ENCODE results near the gene PRKD1.

PRKD1 gene

DNA sequence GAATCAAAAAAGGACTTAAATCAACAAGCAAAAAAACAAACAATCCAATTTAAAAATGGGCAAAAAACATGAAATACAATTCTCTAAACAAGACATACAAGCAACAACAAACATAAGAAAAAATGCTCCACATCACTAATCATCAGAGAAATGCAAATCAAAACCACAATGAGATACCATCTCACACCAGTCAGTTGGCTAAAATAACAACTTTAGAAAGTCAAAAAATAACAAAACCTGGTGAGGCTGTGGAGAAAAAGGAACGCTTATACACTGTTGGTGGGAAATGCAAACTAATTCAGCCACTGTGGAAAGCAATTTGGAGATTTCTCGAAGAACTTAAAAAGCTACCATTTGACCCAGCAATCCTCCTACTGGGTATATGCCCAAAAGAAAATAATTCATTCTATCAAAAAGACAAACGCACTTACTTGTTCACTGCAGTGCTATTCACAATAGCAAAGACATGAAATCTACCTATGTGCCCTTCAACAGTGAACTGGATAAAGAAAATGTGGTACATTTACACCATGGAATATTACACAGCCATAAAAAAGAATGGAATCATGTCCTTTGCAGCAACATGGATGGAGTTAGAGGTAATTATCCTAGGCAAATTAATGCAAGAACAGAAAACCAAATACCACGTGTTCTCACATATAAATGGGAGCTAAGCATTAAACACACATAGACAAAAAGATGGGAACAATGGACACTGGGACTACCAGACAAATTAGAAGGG lies 26.9 kb downstream of the PRKD1 start:
- H3K4me1 ChIP-seq (ENCODE audit: control insufficient read depth, insufficient read depth, low read length), result no peaks in the 10 kb centered on the region
- H3K9me3 ChIP-seq (ENCODE audit: control insufficient read depth in 2 of 2, low read length in 2 of 2), result no peaks in the 10 kb centered on the region
- H3K9ac ChIP-seq (ENCODE audit: low read length in 2 of 2), result no peak overlapping the region
- no peak overlapping the region for H3K27ac ChIP-seq (ENCODE audit: low read length)
- no peaks in the 10 kb centered on the region for H3K36me3 ChIP-seq (ENCODE audit: control insufficient read depth in 2 of 2, insufficient read depth in 2 of 2, low read length in 2 of 2)
- H3K4me3 ChIP-seq (ENCODE audit: low read length in 2 of 2), result no peak overlapping the region
- no peaks in the 10 kb centered on the region for H3K27me3 ChIP-seq (ENCODE audit: control insufficient read depth in 1 of 2, insufficient read depth in 2 of 2, low read length in 2 of 2)

DNA sequence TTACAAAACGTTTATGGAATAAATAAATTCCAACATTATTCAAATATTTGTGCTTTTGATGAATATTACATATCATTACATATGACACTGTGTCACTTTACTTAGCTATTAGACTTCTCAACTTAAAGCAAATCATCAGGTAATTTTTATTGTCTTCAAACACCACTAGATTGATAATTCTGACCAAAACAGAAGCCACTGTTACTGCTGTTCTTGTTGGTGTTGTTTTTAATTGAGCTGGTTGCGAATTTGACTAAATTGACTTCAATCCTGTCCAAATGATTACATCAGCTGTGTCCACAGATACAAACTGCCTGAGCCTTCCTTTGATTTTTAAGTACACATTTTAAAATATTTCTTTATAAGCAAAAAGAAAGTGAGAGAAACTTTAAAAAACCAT lies 29.2 kb downstream of the PRKD1 start:
- no peaks in the 10 kb centered on the region for H3K4me1 ChIP-seq (ENCODE audit: control insufficient read depth, insufficient read depth, low read length)

DNA sequence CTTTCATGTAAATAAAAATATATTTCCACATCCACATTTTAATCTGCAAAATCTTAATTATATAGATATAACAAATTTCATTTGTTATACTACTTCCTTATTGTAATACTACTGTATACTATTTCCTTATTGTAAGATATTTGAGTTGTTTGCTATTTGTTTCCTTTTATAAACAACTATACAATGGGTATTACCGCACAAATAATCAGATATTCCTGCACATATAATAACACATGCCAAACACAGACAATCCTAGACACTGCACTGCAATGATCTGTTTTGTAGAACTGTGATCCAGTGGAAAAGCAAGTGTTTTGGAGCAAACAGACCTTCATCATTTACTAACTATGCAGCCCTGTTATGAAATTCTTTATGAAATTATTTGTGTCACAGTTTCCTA lies 30.5 kb downstream of the PRKD1 start:
- H3K4me3 ChIP-seq (ENCODE audit: low read length in 2 of 2), result no peak overlapping the region

More for the DNA sequence above, 29.2 kb downstream of the PRKD1 start:
- Histone ChIP-seq H3K9me3 (ENCODE audit: control insufficient read depth in 2 of 2, low read length in 2 of 2) (no peaks in the 10 kb centered on the region), H3K4me3 (ENCODE audit: low read length in 2 of 2) (no peak overlapping the region), H3K36me3 (ENCODE audit: control insufficient read depth in 2 of 2, insufficient read depth in 2 of 2, low read length in 2 of 2) (no peaks in the 10 kb centered on the region), H3K27me3 (ENCODE audit: control insufficient read depth in 1 of 2, insufficient read depth in 2 of 2, low read length in 2 of 2) (no peaks in the 10 kb centered on the region), H3K27ac (ENCODE audit: low read length) (no peak overlapping the region), H3K9ac (ENCODE audit: low read length in 2 of 2) (no peak overlapping the region)

DNA sequence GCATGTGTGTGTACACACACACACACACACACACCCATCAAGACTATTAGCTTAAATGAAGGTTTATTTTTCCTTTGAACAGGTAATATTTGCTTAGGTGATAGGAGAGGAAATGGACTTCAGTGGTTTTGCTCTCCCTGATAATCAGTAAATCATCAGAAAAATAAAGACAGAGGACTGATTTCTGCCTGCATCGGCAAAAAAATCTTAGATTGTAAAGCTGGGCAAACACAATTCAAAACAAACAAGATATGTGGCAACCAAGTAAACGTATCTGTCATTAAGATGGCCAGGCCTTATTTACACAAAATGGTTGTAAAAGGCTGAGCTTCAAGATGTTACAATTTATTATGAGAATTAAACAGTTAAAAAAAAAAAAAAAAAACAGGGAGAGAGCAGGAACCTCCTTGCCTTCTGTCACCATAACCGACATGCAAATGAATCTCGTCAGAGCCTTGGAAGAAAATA lies 31.3 kb downstream of the PRKD1 start:
- Histone ChIP-seq H3K27me3 (ENCODE audit: control insufficient read depth in 1 of 2, insufficient read depth in 2 of 2, low read length in 2 of 2) (no peaks in the 10 kb centered on the region), H3K4me1 (ENCODE audit: control insufficient read depth, insufficient read depth, low read length) (no peaks in the 10 kb centered on the region), H3K9ac (ENCODE audit: low read length in 2 of 2) (no peak overlapping the region), H3K36me3 (ENCODE audit: control insufficient read depth in 2 of 2, insufficient read depth in 2 of 2, low read length in 2 of 2) (no peaks in the 10 kb centered on the region), H3K27ac (ENCODE audit: low read length) (no peak overlapping the region), H3K4me3 (ENCODE audit: low read length in 2 of 2) (no peak overlapping the region), H3K9me3 (ENCODE audit: control insufficient read depth in 2 of 2, low read length in 2 of 2) (no peaks in the 10 kb centered on the region)

More for the DNA sequence above, 30.5 kb downstream of the PRKD1 start:
- Histone ChIP-seq H3K4me1 (ENCODE audit: control insufficient read depth, insufficient read depth, low read length) (no peaks in the 10 kb centered on the region), H3K36me3 (ENCODE audit: control insufficient read depth in 2 of 2, insufficient read depth in 2 of 2, low read length in 2 of 2) (no peaks in the 10 kb centered on the region), H3K9ac (ENCODE audit: low read length in 2 of 2) (no peak overlapping the region), H3K9me3 (ENCODE audit: control insufficient read depth in 2 of 2, low read length in 2 of 2) (no peaks in the 10 kb centered on the region), H3K27ac (ENCODE audit: low read length) (no peak overlapping the region), H3K27me3 (ENCODE audit: control insufficient read depth in 1 of 2, insufficient read depth in 2 of 2, low read length in 2 of 2) (no peaks in the 10 kb centered on the region)

DNA sequence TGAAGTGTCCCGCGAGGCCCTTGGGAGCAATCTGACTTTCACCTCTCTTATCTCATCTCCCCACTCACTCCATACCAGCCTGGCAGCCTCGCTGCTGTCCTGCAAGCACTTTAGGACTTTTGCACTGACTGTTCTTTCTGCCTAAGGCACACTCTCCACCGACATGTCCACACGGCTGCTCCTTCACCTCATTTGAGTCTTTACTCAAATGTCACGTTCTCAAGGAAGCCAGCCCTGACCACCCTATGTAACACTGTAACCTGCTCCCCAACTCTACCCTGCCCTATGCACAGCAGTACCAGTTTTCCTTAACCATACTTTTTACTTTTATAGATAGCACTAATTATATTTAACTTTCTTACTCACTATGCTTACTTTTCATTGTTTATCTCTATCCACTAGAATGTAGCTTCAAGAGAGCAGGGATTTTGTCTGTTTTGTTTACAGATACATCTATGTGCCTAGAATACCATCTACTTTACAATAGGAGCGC lies 32.0 kb downstream of the PRKD1 start:
- no peak overlapping the region for H3K9ac ChIP-seq (ENCODE audit: low read length in 2 of 2)
- no peaks in the 10 kb centered on the region for H3K36me3 ChIP-seq (ENCODE audit: control insufficient read depth in 2 of 2, insufficient read depth in 2 of 2, low read length in 2 of 2)
- no peaks in the 10 kb centered on the region for H3K4me1 ChIP-seq (ENCODE audit: control insufficient read depth, insufficient read depth, low read length)
- H3K27me3 ChIP-seq (ENCODE audit: control insufficient read depth in 1 of 2, insufficient read depth in 2 of 2, low read length in 2 of 2), result no peaks in the 10 kb centered on the region
- no peaks in the 10 kb centered on the region for H3K9me3 ChIP-seq (ENCODE audit: control insufficient read depth in 2 of 2, low read length in 2 of 2)
- H3K27ac ChIP-seq (ENCODE audit: low read length), result no peak overlapping the region
- no peak overlapping the region for H3K4me3 ChIP-seq (ENCODE audit: low read length in 2 of 2)

DNA sequence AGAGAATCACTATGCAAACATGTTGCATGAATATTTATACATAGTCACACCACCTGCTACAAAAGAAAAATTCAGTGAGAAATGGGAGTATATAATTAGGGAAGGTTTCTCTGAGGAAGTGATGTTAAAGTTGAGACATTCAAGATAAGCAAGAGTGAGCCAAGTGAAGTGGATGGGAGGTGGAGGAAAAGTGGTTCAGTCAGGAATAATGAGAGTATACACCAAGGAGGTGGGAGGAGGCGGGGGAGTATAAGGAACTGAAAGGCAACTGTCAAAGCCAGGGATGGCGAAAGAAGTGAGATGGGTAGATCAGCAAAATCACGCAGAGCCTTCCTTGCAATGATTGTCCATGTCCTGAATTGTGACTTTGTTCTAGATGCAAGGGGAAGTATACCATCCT lies 33.7 kb downstream of the PRKD1 start:
- no peaks in the 10 kb centered on the region for H3K36me3 ChIP-seq (ENCODE audit: control insufficient read depth in 2 of 2, insufficient read depth in 2 of 2, low read length in 2 of 2)

DNA sequence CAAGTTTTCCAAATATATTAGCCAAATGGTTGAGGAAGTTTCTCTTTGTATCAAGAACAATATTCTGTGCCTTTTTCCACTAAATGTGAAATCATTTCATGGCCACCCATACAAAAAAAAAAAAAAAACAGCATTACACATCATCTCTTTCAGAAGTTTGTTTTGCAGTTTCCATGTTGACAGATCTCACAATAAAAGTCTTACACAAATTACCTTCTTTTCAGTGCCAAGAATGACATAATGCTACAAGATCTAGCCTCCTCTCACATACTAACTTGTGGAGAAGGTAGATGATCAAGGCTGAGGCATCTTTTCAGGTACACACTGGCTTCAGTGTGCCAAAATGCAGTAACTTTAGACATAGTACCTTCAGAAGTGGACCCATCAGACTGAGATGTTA lies 35.3 kb downstream of the PRKD1 start:
- Histone ChIP-seq H3K9me3 (ENCODE audit: control insufficient read depth in 2 of 2, low read length in 2 of 2) (no peaks in the 10 kb centered on the region), H3K9ac (ENCODE audit: low read length in 2 of 2) (no peak overlapping the region), H3K4me3 (ENCODE audit: low read length in 2 of 2) (no peak overlapping the region), H3K4me1 (ENCODE audit: control insufficient read depth, insufficient read depth, low read length) (no peaks in the 10 kb centered on the region), H3K36me3 (ENCODE audit: control insufficient read depth in 2 of 2, insufficient read depth in 2 of 2, low read length in 2 of 2) (no peaks in the 10 kb centered on the region), H3K27me3 (ENCODE audit: control insufficient read depth in 1 of 2, insufficient read depth in 2 of 2, low read length in 2 of 2) (no peaks in the 10 kb centered on the region), H3K27ac (ENCODE audit: low read length) (no peak overlapping the region)

More for the DNA sequence above, 33.7 kb downstream of the PRKD1 start:
- H3K27ac ChIP-seq (ENCODE audit: low read length), result no peak overlapping the region
- no peaks in the 10 kb centered on the region for H3K4me1 ChIP-seq (ENCODE audit: control insufficient read depth, insufficient read depth, low read length)
- H3K27me3 ChIP-seq (ENCODE audit: control insufficient read depth in 1 of 2, insufficient read depth in 2 of 2, low read length in 2 of 2), result no peaks in the 10 kb centered on the region
- no peak overlapping the region for H3K9ac ChIP-seq (ENCODE audit: low read length in 2 of 2)
- H3K9me3 ChIP-seq (ENCODE audit: control insufficient read depth in 2 of 2, low read length in 2 of 2), result no peaks in the 10 kb centered on the region
- H3K4me3 ChIP-seq (ENCODE audit: low read length in 2 of 2), result no peak overlapping the region

DNA sequence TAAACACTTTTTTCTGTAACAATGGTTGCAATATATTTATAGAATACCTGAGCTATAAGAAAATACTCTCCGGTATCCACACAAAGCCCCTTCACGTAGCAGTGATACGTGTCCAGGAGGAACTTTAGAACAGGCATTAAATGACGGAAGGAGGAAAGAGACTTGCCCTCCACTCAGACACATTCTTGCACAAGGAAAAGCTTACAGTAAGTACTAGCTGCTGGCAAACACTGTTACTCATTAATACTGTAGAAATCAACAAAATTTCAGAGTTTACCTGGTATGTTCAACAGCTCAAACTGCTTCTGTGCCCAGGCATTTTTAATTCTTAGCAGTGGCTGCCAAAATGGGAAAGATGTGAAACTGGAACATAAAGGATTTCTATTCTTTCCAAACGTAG lies 41.7 kb downstream of the PRKD1 start:
- no peaks in the 10 kb centered on the region for H3K4me1 ChIP-seq (ENCODE audit: control insufficient read depth, insufficient read depth, low read length)
- no peak overlapping the region for H3K4me3 ChIP-seq (ENCODE audit: low read length in 2 of 2)
- H3K9me3 ChIP-seq (ENCODE audit: control insufficient read depth in 2 of 2, low read length in 2 of 2), result no peaks in the 10 kb centered on the region
- no peak overlapping the region for H3K27ac ChIP-seq (ENCODE audit: low read length)
- no peaks in the 10 kb centered on the region for H3K36me3 ChIP-seq (ENCODE audit: control insufficient read depth in 2 of 2, insufficient read depth in 2 of 2, low read length in 2 of 2)
- H3K27me3 ChIP-seq (ENCODE audit: control insufficient read depth in 1 of 2, insufficient read depth in 2 of 2, low read length in 2 of 2), result no peaks in the 10 kb centered on the region
- no peak overlapping the region for H3K9ac ChIP-seq (ENCODE audit: low read length in 2 of 2)

DNA sequence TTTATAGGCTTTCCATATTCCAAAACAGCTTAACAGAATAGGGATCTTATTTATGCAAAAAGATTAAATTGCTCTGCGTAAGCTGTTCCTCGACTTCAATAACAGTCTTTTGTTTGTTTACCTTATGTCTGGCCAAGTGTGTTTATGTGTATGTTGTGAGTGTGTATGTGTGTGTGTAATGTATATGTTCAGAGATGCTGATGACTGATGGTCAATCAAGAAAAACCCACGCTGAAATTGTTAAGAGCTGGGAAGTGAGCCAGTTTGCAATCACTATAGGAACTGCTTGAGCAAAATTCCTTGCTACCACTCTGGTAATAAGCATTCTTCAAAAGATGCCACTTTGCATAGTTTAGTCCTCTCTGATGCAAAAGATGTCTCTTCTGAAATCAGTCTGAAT lies 59.6 kb downstream of the PRKD1 start:
- H3K4me1 ChIP-seq (ENCODE audit: control insufficient read depth, insufficient read depth, low read length), result no peaks in the 10 kb centered on the region
- H3K9me3 ChIP-seq (ENCODE audit: control insufficient read depth in 2 of 2, low read length in 2 of 2), result no peaks in the 10 kb centered on the region
- H3K36me3 ChIP-seq (ENCODE audit: control insufficient read depth in 2 of 2, insufficient read depth in 2 of 2, low read length in 2 of 2), result no peaks in the 10 kb centered on the region
- H3K27me3 ChIP-seq (ENCODE audit: control insufficient read depth in 1 of 2, insufficient read depth in 2 of 2, low read length in 2 of 2), result no peaks in the 10 kb centered on the region
- H3K4me3 ChIP-seq (ENCODE audit: low read length in 2 of 2), result no peak overlapping the region
- no peak overlapping the region for H3K27ac ChIP-seq (ENCODE audit: low read length)
- no peak overlapping the region for H3K9ac ChIP-seq (ENCODE audit: low read length in 2 of 2)

DNA sequence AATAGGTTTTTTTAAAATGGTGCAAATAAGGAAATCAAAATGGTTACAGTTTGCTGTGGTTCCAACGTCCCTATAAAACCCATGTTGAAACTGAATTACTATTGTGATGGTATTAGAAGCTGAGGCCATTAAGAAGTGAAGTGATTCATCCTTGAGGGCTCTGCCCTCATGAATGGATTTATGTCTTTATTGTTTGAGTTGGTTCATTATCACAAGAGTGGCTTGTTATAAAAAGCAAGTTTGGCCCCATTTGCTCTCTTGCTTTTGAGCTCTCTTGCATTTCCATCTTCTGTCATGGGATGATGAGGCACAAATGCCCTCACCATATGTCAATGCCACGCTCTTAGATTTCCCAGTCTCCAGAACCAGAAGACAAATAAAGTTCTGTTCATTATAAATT lies 62.3 kb downstream of the PRKD1 start:
- Histone ChIP-seq H3K4me1 (ENCODE audit: control insufficient read depth, insufficient read depth, low read length) (no peaks in the 10 kb centered on the region), H3K9ac (ENCODE audit: low read length in 2 of 2) (no peak overlapping the region), H3K4me3 (ENCODE audit: low read length in 2 of 2) (no peak overlapping the region), H3K36me3 (ENCODE audit: control insufficient read depth in 2 of 2, insufficient read depth in 2 of 2, low read length in 2 of 2) (no peaks in the 10 kb centered on the region), H3K27me3 (ENCODE audit: control insufficient read depth in 1 of 2, insufficient read depth in 2 of 2, low read length in 2 of 2) (no peaks in the 10 kb centered on the region), H3K9me3 (ENCODE audit: control insufficient read depth in 2 of 2, low read length in 2 of 2) (no peaks in the 10 kb centered on the region), H3K27ac (ENCODE audit: low read length) (no peak overlapping the region)

DNA sequence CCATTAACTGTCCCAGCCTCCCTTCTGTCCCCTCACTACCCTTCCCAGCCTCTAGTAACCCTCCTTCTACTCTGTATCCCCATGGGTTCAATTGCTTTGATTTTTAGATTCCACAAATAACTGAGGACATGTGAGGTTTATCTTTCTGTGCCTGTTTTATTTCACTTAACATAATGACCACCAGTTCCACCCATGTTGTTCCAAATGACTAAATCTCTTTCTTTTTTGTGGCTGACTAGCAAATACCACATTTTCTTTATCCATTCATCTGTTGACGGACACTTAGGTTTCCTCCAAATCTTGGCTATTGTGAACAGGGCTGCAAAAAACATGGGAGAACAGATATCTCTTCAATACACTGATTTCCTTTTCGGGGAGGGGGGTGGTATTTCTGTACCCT lies 65.7 kb downstream of the PRKD1 start:
- no peak overlapping the region for H3K27ac ChIP-seq (ENCODE audit: low read length)
- H3K9me3 ChIP-seq (ENCODE audit: control insufficient read depth in 2 of 2, low read length in 2 of 2), result no peaks in the 10 kb centered on the region
- no peaks in the 10 kb centered on the region for H3K27me3 ChIP-seq (ENCODE audit: control insufficient read depth in 1 of 2, insufficient read depth in 2 of 2, low read length in 2 of 2)
- H3K4me1 ChIP-seq (ENCODE audit: control insufficient read depth, insufficient read depth, low read length), result no peaks in the 10 kb centered on the region
- no peak overlapping the region for H3K9ac ChIP-seq (ENCODE audit: low read length in 2 of 2)
- H3K4me3 ChIP-seq (ENCODE audit: low read length in 2 of 2), result no peak overlapping the region
- no peaks in the 10 kb centered on the region for H3K36me3 ChIP-seq (ENCODE audit: control insufficient read depth in 2 of 2, insufficient read depth in 2 of 2, low read length in 2 of 2)

Measured in stomach smooth muscle (tissue), 2 donors.